ENCODE results near the gene SRBD1.

GRCh38 chr2:45611020-45611859 lies at the start of gene SRBD1:
- no peak for TF ChIP-seq CTCF (IDR thresholded peaks at IDR 0.05; ENCODE audit: borderline replicate concordance, extremely low read depth, low read length, poor library complexity, severe bottlenecking)
- TF ChIP-seq EZH2 (IDR thresholded peaks at IDR 0.05; ENCODE audit: borderline replicate concordance, low read depth, low read length, severe bottlenecking), result no peak
